HepG2 (cell line): Measurements from ENCODE around the gene RNFT2. TPM values are rescaled to one million over a fixed set of nuclear protein-coding genes. Genes with fewer than 3 reads are reported as not detected.

Source experiments
- ATAC-seq: fragments of 200-7000 bp; cut with Tn5 transposase; 3 replicates; pipeline ENCODE4 v1.9.1; 2020; ENCODE audit warnings: mild to moderate bottlenecking, moderate library complexity
- BruUV-seq: library from RNA; stranded (reverse); fragments of 400-500 nt; replicated peaks from 2 replicates; lab custom pipeline; 2021; lab: Mats Ljungman, UMichigan
- CTCF ChIA-PET: fragments of 300-600 bp; formaldehyde crosslinking; extraction: SDS; loops from one replicate; lab custom pipeline; 2021; ENCODE audit warnings: low total read pairs, inconsistent platforms, low intra/inter-chr PET ratio; lab: Yijun Ruan, JAX
- POLR2A ChIA-PET: fragments of 350-600 bp; sonication (Branson Sonifier 250); formaldehyde crosslinking; loops from one replicate; lab custom pipeline; 2020; ENCODE audit warnings: antibody characterized with exemption, inconsistent platforms; lab: Yijun Ruan, JAX
- DNase-seq: peaks from one replicate; pipeline ENCODE4 v3.0.0-alpha.2; 2015; ENCODE audit warnings: low spot score
- FAIRE-seq: peaks from 3 replicates; lab custom pipeline; 2011; peaks lifted over from hg19 to GRCh38; lab: Jason Lieb, UNC
- H2AFZ ChIP-seq: one replicate; pipeline ENCODE4 v1.6.1; 2011; ENCODE audit warnings: low read length, inconsistent platforms
- H3K27ac ChIP-seq: fragments of 300-600 bp; 3 replicates; pipeline ENCODE4 v1.8.0; 2011; ENCODE audit warnings: mixed run types, mild to moderate bottlenecking, mixed read lengths, low read length, inconsistent platforms; ENCODE audit not compliant: insufficient read depth; ENCODE audit errors: extremely low read length
- H3K27me3 ChIP-seq, 2 experiments: fragments of 200-600 bp in 1 of 2; 2 replicates in 1 of 2; 3 replicates in 1 of 2; pipeline versions ENCODE4 v1.6.0 to v1.8.0; 2011; ENCODE audit warnings: low read length in 2 of 2, mild to moderate bottlenecking in 2 of 2, moderate library complexity in 2 of 2, inconsistent platforms in 1 of 2; ENCODE audit not compliant: insufficient read depth in 2 of 2, control insufficient read depth in 1 of 2
- H3K36me3 ChIP-seq, 2 experiments: fragments of 200-600 bp in 1 of 2; replicated peaks in 1 of 2; 2 replicates in 1 of 2; 3 replicates in 1 of 2; pipeline versions ENCODE4 v1.5.1 to v1.8.0; 2011; ENCODE audit warnings: low read length in 2 of 2, inconsistent platforms in 1 of 2; ENCODE audit not compliant: insufficient read depth in 2 of 2, control insufficient read depth in 1 of 2
- H3K4me1 ChIP-seq: 2 replicates; pipeline ENCODE4 v1.5.1; 2012; ENCODE audit warnings: low read length, inconsistent platforms; ENCODE audit not compliant: insufficient read depth
- H3K4me2 ChIP-seq: 2 replicates; pipeline ENCODE4 v1.6.0; 2011; ENCODE audit warnings: low read depth, low read length, inconsistent platforms
- H3K4me3 ChIP-seq, 3 experiments: fragments of 200-600 bp in 1 of 3; sonication (generic), shearing (Covaris generic) in 1 of 3; replicated peaks in 1 of 3; 2 replicates each; pipeline ENCODE4 v1.5.1; 2011 to 2016; ENCODE audit warnings: low read length in 3 of 3, inconsistent platforms in 2 of 3, low read depth in 2 of 3, mild to moderate bottlenecking in 2 of 3, control low read depth in 1 of 3, mixed read lengths in 1 of 3; ENCODE audit not compliant: insufficient read depth in 1 of 3
- H3K79me2 ChIP-seq: one replicate; pipeline ENCODE4 v1.6.1; 2011; ENCODE audit warnings: low read length, inconsistent platforms; ENCODE audit not compliant: insufficient read depth
- H3K9ac ChIP-seq: 2 replicates; pipeline ENCODE4 v1.6.0; 2011; ENCODE audit warnings: mild to moderate bottlenecking, low read depth, low read length, inconsistent platforms; ENCODE audit not compliant: insufficient read depth
- H3K9me3 ChIP-seq: 2 replicates; pipeline ENCODE4 v1.5.1; 2012; ENCODE audit warnings: mild to moderate bottlenecking, low read length
- H4K20me1 ChIP-seq: 2 replicates; pipeline ENCODE4 v1.6.0; 2011; ENCODE audit warnings: inconsistent platforms, mild to moderate bottlenecking, low read length, moderate library complexity; ENCODE audit not compliant: insufficient read depth
- AGO1 ChIP-seq: fragments of 200-400 bp; formaldehyde crosslinking; IDR thresholded peaks from 2 replicates; pipeline ENCODE4 v1.6.1; 2017; ENCODE audit warnings: mild to moderate bottlenecking, low read depth, low read length, moderate library complexity; ENCODE audit not compliant: poor library complexity, severe bottlenecking
- HNRNPH1 ChIP-seq: fragments of 200-400 bp; formaldehyde crosslinking; optimal IDR thresholded peaks from 2 replicates; pipeline ENCODE3; 2017; ENCODE audit warnings: mild to moderate bottlenecking, low read depth, low read length
- MTF2 ChIP-seq: sonication (generic); formaldehyde crosslinking; IDR thresholded peaks from 2 replicates; pipeline ENCODE4 v1.5.0; 2020; ENCODE audit warnings: missing genetic modification reagents, borderline replicate concordance
- RXRB ChIP-seq: IDR thresholded peaks from 2 replicates; pipeline ENCODE4 v1.6.1; 2016; ENCODE audit warnings: borderline replicate concordance, missing genetic modification reagents, missing compliant biosample characterization
- SUZ12 ChIP-seq: fragments of 150-350 bp; IDR thresholded peaks from 2 replicates; pipeline ENCODE4 v1.6.1; 2014; ENCODE audit warnings: low read depth, low read length
- ZBTB10 ChIP-seq: sonication (generic); formaldehyde crosslinking; IDR thresholded peaks from 2 replicates; pipeline ENCODE4 v1.4.0; 2020; ENCODE audit warnings: missing genetic modification reagents, borderline replicate concordance
- ZGPAT ChIP-seq: IDR thresholded peaks from 2 replicates; pipeline ENCODE4 v1.6.1; 2016; ENCODE audit warnings: mild to moderate bottlenecking
- ZNF318 ChIP-seq: sonication (generic); formaldehyde crosslinking; IDR thresholded peaks from 2 replicates; pipeline ENCODE4 v1.4.0; 2020; ENCODE audit warnings: mild to moderate bottlenecking, missing genetic modification reagents
- ZNF431 ChIP-seq: sonication (generic); formaldehyde crosslinking; IDR thresholded peaks from 2 replicates; pipeline ENCODE4 v1.9.0; 2022; ENCODE audit warnings: missing genetic modification reagents, low read depth, mild to moderate bottlenecking, borderline replicate concordance
- WGBS: methylation state at CpG from one replicate; pipeline ENCODE4 v1.1.6; 2017; ENCODE audit warnings: low lambda C conversion rate; 5-methylcytosine and 5-hydroxymethylcytosine counted together
- in situ Hi-C: cut with HindIII; loops from 2 replicates; pipeline ENCODE4 v1.10.0; 2017; ENCODE audit warnings: low pct_unique_long_range_greater_than_20kb; ENCODE audit not compliant: extremely low pct_ligation_motif_present
- intact Hi-C: fragments of 100-400 bp; cut with micrococcal nuclease; formaldehyde crosslinking; loops from one replicate; pipeline ENCODE4 v1.10.0; 2022; ENCODE audit not compliant: unreplicated experiment
- polyA plus RNA-seq, 8 experiments: library from polyadenylated mRNA; depleted of rRNA in 3 of 8; stranded (reverse) in 7 of 8; unstranded in 1 of 8; fragments of >200 nt; fragmentation: Illumina TruSeq in 4 of 8; extraction: Trizol in 4 of 8; gene quantifications; 2 replicates each; pipeline versions ENCODE4 v1.2.1 to v1.2.3, GENCODE V29; 2011 to 2016; ENCODE audit warnings: low read depth in 4 of 8, missing spikeins in 1 of 8, mixed read lengths in 1 of 8; ENCODE audit not compliant: insufficient read depth in 1 of 8
- total RNA-seq, 5 experiments: library from RNA; depleted of rRNA; stranded (reverse); fragments of >200 nt; fragmentation: Illumina TruSeq; extraction: Trizol; gene quantifications; 2 replicates each; pipeline ENCODE4 v1.2.3, GENCODE V29; 2016; ENCODE audit warnings: low read depth in 1 of 5

RNFT2 gene
- total and polyA plus RNA-seq, 2 of the 13 experiments (the other 11 are each of a cell fraction or from before 2014, with no cell fraction given): 3.3 to 8.3 TPM

GRCh38 chr12:116838365-116838764 lies 100.2 kb downstream of the RNFT2 start (continued):
- TF ChIP-seq HNRNPH1 (no peak), MTF2 (CRISPR knock-in tag) (no peak), SUZ12 (no peak)

- H3K9ac ChIP-seq: no peak overlapping the region
- in situ Hi-C loops (no loop called here), intact Hi-C loops (no loop called here)
- BruUV-seq: no TSS peak
- no peaks in the 10 kb centered on the region for H3K9me3 ChIP-seq
- H2AFZ ChIP-seq: no peak overlapping the region
- H3K4me3 ChIP-seq: no peak overlapping the region
- WGBS: 84% methylated on average over 3 of the region's 3 CpGs
- H3K4me2 ChIP-seq: no peak overlapping the region
- no peak overlapping the region for H3K27ac ChIP-seq
- POLR2A ChIA-PET: no interaction called here
- no peak for ATAC-seq
- H3K27me3 ChIP-seq: no peaks in the 10 kb centered on the region
- H3K4me1 ChIP-seq: no peaks in the 10 kb centered on the region
- H3K79me2 ChIP-seq: no peaks in the 10 kb centered on the region
- DNase-seq: no peak
- CTCF ChIA-PET: no interaction called here
- no peak for FAIRE-seq
- H3K36me3 ChIP-seq: no peaks in the 10 kb centered on the region; a peak in 1 of 5 replicates
- no peaks in the 10 kb centered on the region for H4K20me1 ChIP-seq
- TF ChIP-seq ZGPAT (CRISPR knock-in tag) (no peak), ZNF318 (no peak), RXRB (no peak), ZNF431 (CRISPR knock-in tag) (no peak), AGO1 (no peak), ZBTB10 (CRISPR knock-in tag) (no peak)
Measured at GRCh38 chr12:116839287-116839830, 101.2 kb downstream of the RNFT2 start.
